HepG2 (cell line): ENCODE results near the gene FOXRED2. TPM values are rescaled to one million over a fixed set of nuclear protein-coding genes. Genes with fewer than 3 reads are reported as not detected.

Experiments used
- DNMT1 ChIP-seq: sonication (generic); formaldehyde crosslinking; IDR thresholded peaks from 2 replicates; pipeline ENCODE4 v1.5.1; 2020; ENCODE audit warnings: mild to moderate bottlenecking, missing genetic modification reagents
- HNRNPH1 ChIP-seq: fragments of 200-400 bp; formaldehyde crosslinking; optimal IDR thresholded peaks from 2 replicates; pipeline ENCODE3; 2017; ENCODE audit warnings: mild to moderate bottlenecking, low read depth, low read length
- KLF16 ChIP-seq, 2 experiments: sonication (generic) in 1 of 2; formaldehyde crosslinking in 1 of 2; IDR thresholded peaks; 2 replicates each; pipeline versions ENCODE4 v1.6.1 to v1.8.0; 2016 to 2023; ENCODE audit warnings: missing genetic modification reagents in 2 of 2, missing compliant biosample characterization in 1 of 2
- MLLT10 ChIP-seq: sonication (generic); formaldehyde crosslinking; IDR thresholded peaks from 2 replicates; pipeline ENCODE4 v1.4.0; 2020; ENCODE audit warnings: missing genetic modification reagents
- MLXIP ChIP-seq: sonication (generic); formaldehyde crosslinking; IDR thresholded peaks from 2 replicates; pipeline ENCODE4 v1.9.0; 2021; ENCODE audit warnings: missing genetic modification reagents, borderline replicate concordance
- NFAT5 ChIP-seq: sonication (generic); formaldehyde crosslinking; IDR thresholded peaks from 2 replicates; pipeline ENCODE4 v1.4.0; 2020; ENCODE audit warnings: missing genetic modification reagents
- PHF21A ChIP-seq: sonication (generic); formaldehyde crosslinking; IDR thresholded peaks from 2 replicates; pipeline ENCODE4 v1.5.0; 2020; ENCODE audit warnings: mild to moderate bottlenecking, missing genetic modification reagents
- SP5 ChIP-seq: IDR thresholded peaks from 2 replicates; pipeline ENCODE4 v1.6.1; 2016; ENCODE audit warnings: low read depth, borderline replicate concordance
- TBP ChIP-seq: sonication (generic); formaldehyde crosslinking; IDR thresholded peaks from 2 replicates; pipeline ENCODE4 v1.5.0; 2020; ENCODE audit warnings: missing genetic modification reagents
- ZEB1 ChIP-seq: IDR thresholded peaks from 2 replicates; pipeline ENCODE4 v1.6.1; 2012; ENCODE audit warnings: mild to moderate bottlenecking, low read depth, inconsistent platforms; ENCODE audit not compliant: insufficient replicate concordance
- ZNF280D ChIP-seq: sonication (generic); formaldehyde crosslinking; IDR thresholded peaks from 2 replicates; pipeline ENCODE4 v1.5.1; 2020; ENCODE audit warnings: mild to moderate bottlenecking, missing genetic modification reagents
- ZNF891 ChIP-seq: sonication (generic); formaldehyde crosslinking; IDR thresholded peaks from 2 replicates; pipeline ENCODE4 v1.5.0; 2020; ENCODE audit warnings: mild to moderate bottlenecking, missing genetic modification reagents
- polyA plus RNA-seq, 8 experiments: library from polyadenylated mRNA; depleted of rRNA in 3 of 8; stranded (reverse) in 7 of 8; unstranded in 1 of 8; fragments of >200 nt; fragmentation: Illumina TruSeq in 4 of 8; extraction: Trizol in 4 of 8; gene quantifications; 2 replicates each; pipeline versions ENCODE4 v1.2.1 to v1.2.3, GENCODE V29; 2011 to 2016; ENCODE audit warnings: low read depth in 4 of 8, missing spikeins in 1 of 8, mixed read lengths in 1 of 8; ENCODE audit not compliant: insufficient read depth in 1 of 8
- total RNA-seq, 5 experiments: library from RNA; depleted of rRNA; stranded (reverse); fragments of >200 nt; fragmentation: Illumina TruSeq; extraction: Trizol; gene quantifications; 2 replicates each; pipeline ENCODE4 v1.2.3, GENCODE V29; 2016; ENCODE audit warnings: low read depth in 1 of 5
- TF ChIP-seq, protein P1 (sequence below): sonication (generic); formaldehyde crosslinking; IDR thresholded peaks from 2 replicates; pipeline ENCODE4 v1.5.0; 2020; ENCODE audit warnings: mild to moderate bottlenecking, missing genetic modification reagents, borderline replicate concordance
- TF ChIP-seq, protein P2 (sequence below): sonication (generic); formaldehyde crosslinking; conservative IDR thresholded peaks from 2 replicates; pipeline ENCODE4 v1.8.0; 2022; ENCODE audit warnings: missing genetic modification reagents

FOXRED2 gene
- total and polyA plus RNA-seq, 2 of the 13 experiments (the other 11 are each of a cell fraction or from before 2014, with no cell fraction given), result 9.3 to 28.1 TPM

DNA sequence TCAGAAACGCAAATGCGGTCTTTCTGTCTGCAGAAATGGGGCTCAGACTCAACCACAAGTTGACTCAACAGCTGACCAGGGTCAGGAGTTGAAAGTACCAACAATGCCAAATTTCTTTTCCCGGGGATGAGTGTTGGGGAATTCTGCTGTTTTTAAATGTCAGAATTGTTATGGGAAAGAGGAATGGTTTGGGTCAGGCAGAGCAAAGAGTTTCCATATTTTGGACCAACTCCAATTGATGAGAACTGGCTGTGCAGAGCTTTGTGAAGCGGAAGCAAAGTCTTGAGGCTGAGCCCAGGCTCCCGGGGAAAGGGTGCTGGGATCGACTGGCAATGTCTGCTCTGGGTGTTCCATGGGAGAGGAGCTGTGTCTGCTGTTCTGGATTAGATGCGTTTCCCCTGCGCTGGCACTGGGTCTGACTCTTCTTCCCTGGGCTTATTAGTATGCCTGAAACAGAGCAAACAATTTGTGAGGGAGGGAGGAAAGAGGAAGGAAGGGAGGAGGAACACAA is 61.6 kb downstream of the FOXRED2 start (continued):
- TF ChIP-seq, protein P1, sequence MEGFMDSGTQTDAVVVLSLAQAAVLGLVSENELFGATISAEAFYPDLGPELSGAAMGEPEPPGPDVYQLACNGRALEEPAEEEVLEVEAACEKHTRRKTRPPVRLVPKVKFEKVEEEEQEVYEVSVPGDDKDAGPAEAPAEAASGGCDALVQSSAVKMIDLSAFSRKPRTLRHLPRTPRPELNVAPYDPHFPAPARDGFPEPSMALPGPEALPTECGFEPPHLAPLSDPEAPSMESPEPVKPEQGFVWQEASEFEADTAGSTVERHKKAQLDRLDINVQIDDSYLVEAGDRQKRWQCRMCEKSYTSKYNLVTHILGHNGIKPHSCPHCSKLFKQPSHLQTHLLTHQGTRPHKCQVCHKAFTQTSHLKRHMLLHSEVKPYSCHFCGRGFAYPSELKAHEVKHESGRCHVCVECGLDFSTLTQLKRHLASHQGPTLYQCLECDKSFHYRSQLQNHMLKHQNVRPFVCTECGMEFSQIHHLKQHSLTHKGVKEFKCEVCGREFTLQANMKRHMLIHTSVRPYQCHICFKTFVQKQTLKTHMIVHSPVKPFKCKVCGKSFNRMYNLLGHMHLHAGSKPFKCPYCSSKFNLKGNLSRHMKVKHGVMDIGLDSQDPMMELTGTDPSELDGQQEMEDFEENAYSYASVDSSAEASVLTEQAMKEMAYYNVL (CRISPR knock-in tag), result peak; percentile 32; the same call in 1 of the 2 replicates
- TF ChIP-seq ZEB1 (no peak), HNRNPH1 (no peak), ZNF891 (no peak), PHF21A (CRISPR knock-in tag) (0 out of 2 replicates have a peak, but pooled peaks have one; percentile 41), NFAT5 (CRISPR knock-in tag) (no peak), ZNF280D (CRISPR knock-in tag) (no peak), DNMT1 (no peak), TBP (CRISPR knock-in tag) (no peak), MLLT10 (CRISPR knock-in tag) (no peak), SP5 (CRISPR knock-in tag) (0 out of 2 replicates have a peak, but pooled peaks have one; percentile 35), MLXIP (CRISPR knock-in tag) (no peak), KLF16 (CRISPR knock-in tag; IDR thresholded peaks at IDR 0.05) (no peak)
- TF ChIP-seq, protein P2, sequence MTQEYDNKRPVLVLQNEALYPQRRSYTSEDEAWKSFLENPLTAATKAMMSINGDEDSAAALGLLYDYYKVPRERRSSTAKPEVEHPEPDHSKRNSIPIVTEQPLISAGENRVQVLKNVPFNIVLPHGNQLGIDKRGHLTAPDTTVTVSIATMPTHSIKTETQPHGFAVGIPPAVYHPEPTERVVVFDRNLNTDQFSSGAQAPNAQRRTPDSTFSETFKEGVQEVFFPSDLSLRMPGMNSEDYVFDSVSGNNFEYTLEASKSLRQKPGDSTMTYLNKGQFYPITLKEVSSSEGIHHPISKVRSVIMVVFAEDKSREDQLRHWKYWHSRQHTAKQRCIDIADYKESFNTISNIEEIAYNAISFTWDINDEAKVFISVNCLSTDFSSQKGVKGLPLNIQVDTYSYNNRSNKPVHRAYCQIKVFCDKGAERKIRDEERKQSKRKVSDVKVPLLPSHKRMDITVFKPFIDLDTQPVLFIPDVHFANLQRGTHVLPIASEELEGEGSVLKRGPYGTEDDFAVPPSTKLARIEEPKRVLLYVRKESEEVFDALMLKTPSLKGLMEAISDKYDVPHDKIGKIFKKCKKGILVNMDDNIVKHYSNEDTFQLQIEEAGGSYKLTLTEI (CRISPR knock-in tag), result no peak
